Ascending aorta (tissue), 2 donors: ENCODE results near the gene DUSP16. TPM values are rescaled to one million over a fixed set of nuclear protein-coding genes. Genes with fewer than 3 reads are reported as not detected.

Source experiments
- DNase-seq, 2 donors: peaks; one replicate each; pipeline ENCODE4 v3.0.0-alpha.2; 2019; ENCODE audit warnings: low spot score in 2 of 2
- H3K27ac ChIP-seq, 2 donors: fragments of 200-600 bp; sonication (generic); one replicate each; pipeline ENCODE4 v1.5.1; 2016 to 2017; ENCODE audit warnings: mild to moderate bottlenecking in 1 of 2
- H3K27me3 ChIP-seq: fragments of 200-600 bp; sonication (generic); one replicate; pipeline ENCODE4 v1.5.1; 2017
- H3K36me3 ChIP-seq, 2 donors: fragments of 200-600 bp; sonication (generic); one replicate each; pipeline ENCODE4 v1.5.1; 2016
- H3K4me1 ChIP-seq, 2 donors: fragments of 200-600 bp; sonication (generic); one replicate each; pipeline ENCODE4 v1.5.1; 2016 to 2017; ENCODE audit warnings: mild to moderate bottlenecking in 1 of 2
- H3K4me3 ChIP-seq, 2 donors: fragments of 200-600 bp; sonication (generic); one replicate each; pipeline ENCODE4 v1.5.1; 2016 to 2017; ENCODE audit warnings: mild to moderate bottlenecking in 1 of 2
- H3K9me3 ChIP-seq, 2 donors: fragments of 200-600 bp; sonication (generic); one replicate each; pipeline ENCODE4 v1.5.1; 2016
- CTCF ChIP-seq, 3 experiments: fragments of 200-600 bp in 2 of 3; fragments of 450-650 bp in 1 of 3; sonication (generic) in 2 of 3; IDR thresholded peaks; one replicate each; pipeline ENCODE4 v1.5.1; 2016 to 2019; ENCODE audit warnings: antibody characterized with exemption in 3 of 3, mild to moderate bottlenecking in 1 of 3, moderate library complexity in 1 of 3
- intact Hi-C: fragments of 100-400 bp; cut with DNase I; formaldehyde crosslinking; loops from one replicate; pipeline ENCODE4 v1.15.1; 2023
- total RNA-seq: library from RNA; depleted of rRNA; stranded (reverse); fragments of >200 nt; gene quantifications from one replicate; pipeline ENCODE4 v1.1.0, GENCODE V29; 2016

Gene DUSP16
- total RNA-seq, 1 donor from 2014 or later: 54.8 TPM

- H3K4me3 ChIP-seq: no peak overlapping the region
- no peaks in the 10 kb centered on the region for H3K4me1 ChIP-seq
- DNase-seq: no peak
- intact Hi-C loops: no loop called here
- H3K9me3 ChIP-seq: no peaks in the 10 kb centered on the region
- H3K27me3 ChIP-seq: no peaks in the 10 kb centered on the region
- H3K27ac ChIP-seq: no peak overlapping the region
- H3K36me3 ChIP-seq: no peaks in the 10 kb centered on the region
- TF ChIP-seq CTCF (IDR thresholded peaks at IDR 0.05): no peak
These were observed 13.2 kb downstream of the DUSP16 start for GRCh38 chr12:12549426-12549825.

- Histone ChIP-seq H3K4me1 (no peaks in the 10 kb centered on the region), H3K36me3 (no peaks in the 10 kb centered on the region), H3K27ac (no peak overlapping the region), H3K27me3 (no peaks in the 10 kb centered on the region), H3K4me3 (no peak overlapping the region), H3K9me3 (no peaks in the 10 kb centered on the region)
- DNase-seq: no peak
- intact Hi-C loops: no loop called here
- TF ChIP-seq CTCF (IDR thresholded peaks at IDR 0.05): no peak
These were observed 13.9 kb downstream of the DUSP16 start for GRCh38 chr12:12548713-12549112.

- no peak for TF ChIP-seq CTCF (IDR thresholded peaks at IDR 0.05)
These were observed 16.3 kb downstream of the DUSP16 start for GRCh38 chr12:12546314-12546772.

GRCh38 chr12:12543959-12544358 is 18.7 kb downstream of the DUSP16 start:
- no peaks in the 10 kb centered on the region for H3K36me3 ChIP-seq
- no peaks in the 10 kb centered on the region for H3K9me3 ChIP-seq
- no peak overlapping the region for H3K4me3 ChIP-seq
- TF ChIP-seq CTCF (IDR thresholded peaks at IDR 0.05): no peak
- no peaks in the 10 kb centered on the region for H3K27me3 ChIP-seq
- intact Hi-C loops: no loop called here
- H3K27ac ChIP-seq: no peak overlapping the region
- H3K4me1 ChIP-seq: no peaks in the 10 kb centered on the region
- no peak for DNase-seq

More at GRCh38 chr12:12546314-12546772, 16.3 kb downstream of the DUSP16 start:
- no peak for DNase-seq
- Histone ChIP-seq H3K27me3 (no peaks in the 10 kb centered on the region), H3K4me1 (no peaks in the 10 kb centered on the region), H3K4me3 (no peak overlapping the region), H3K36me3 (no peaks in the 10 kb centered on the region), H3K9me3 (no peaks in the 10 kb centered on the region), H3K27ac (no peak overlapping the region)
- intact Hi-C loops: no loop called here

- Histone ChIP-seq H3K4me1 (peaks cover 0 to 4% of the 10 kb centered on the region in 2 donors), H3K4me3 (no peak overlapping the region), H3K27me3 (no peaks in the 10 kb centered on the region), H3K9me3 (no peaks in the 10 kb centered on the region), H3K36me3 (no peaks in the 10 kb centered on the region), H3K27ac (no peak overlapping the region)
- intact Hi-C loops: no loop called here
- no peak for TF ChIP-seq CTCF (IDR thresholded peaks at IDR 0.05)
- no peak for DNase-seq
These were observed 19.7 kb downstream of the DUSP16 start for GRCh38 chr12:12542964-12543363.

- no peaks in the 10 kb centered on the region for H3K36me3 ChIP-seq
- no peak for DNase-seq
- peaks cover 0 to 5% of the 10 kb centered on the region in 2 donors for H3K4me1 ChIP-seq
- TF ChIP-seq CTCF (IDR thresholded peaks at IDR 0.05): no peak
- intact Hi-C loops: no loop called here
- H3K9me3 ChIP-seq: no peaks in the 10 kb centered on the region
- H3K4me3 ChIP-seq: no peak overlapping the region
- H3K27me3 ChIP-seq: no peaks in the 10 kb centered on the region
- no peak overlapping the region for H3K27ac ChIP-seq
These were observed 20.4 kb downstream of the DUSP16 start for GRCh38 chr12:12542286-12542685.
